ENCODE data around the gene CD46.

Gene CD46

DNA sequence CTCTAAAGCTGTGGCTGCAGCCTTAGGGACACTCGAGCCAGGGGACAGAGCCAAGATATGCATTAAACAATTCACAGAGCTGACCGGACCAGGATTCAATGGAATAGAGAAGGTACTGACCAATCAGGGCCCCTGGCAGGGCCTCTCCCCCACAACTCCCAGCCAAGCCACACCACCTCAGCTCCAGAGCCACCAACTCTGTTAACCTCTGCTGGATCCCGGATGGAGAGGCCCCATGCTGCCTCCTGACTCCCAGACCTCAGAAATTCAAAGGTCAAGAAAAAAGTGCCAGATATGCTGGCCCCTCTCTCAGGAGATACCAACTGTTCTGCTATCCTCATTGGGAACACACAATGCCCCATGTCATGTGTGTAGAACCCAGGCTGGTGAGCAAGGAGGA is 62.1 kb downstream of the CD46 start:
- ATAC-seq (replicated peaks; ENCODE audit: extremely low read depth, poor library complexity, severe bottlenecking) (no peak), DNase-seq (ENCODE audit: low spot score in 2 of 2) (no peak)
- Mint-ChIP-seq H3K27me3 (no peaks in the 10 kb centered on the region), H3K4me3 (no peak overlapping the region), H3K9me3 (no peaks in the 10 kb centered on the region), H3K36me3 (ENCODE audit: insufficient read depth) (peaks cover 54% of the 10 kb centered on the region), H3K27ac (ENCODE audit: low read depth) (peak overlapping the region; percentile 64), H3K4me1 (peaks cover 65% of the 10 kb centered on the region)

GRCh38 chr1:207814469-207814868 is 62.6 kb downstream of the CD46 start:
- Mint-ChIP-seq H3K36me3 (ENCODE audit: insufficient read depth) (peaks cover 52% of the 10 kb centered on the region), H3K4me3 (no peak overlapping the region), H3K27me3 (no peaks in the 10 kb centered on the region), H3K27ac (ENCODE audit: low read depth) (peak overlapping the region; percentile 29), H3K9me3 (no peaks in the 10 kb centered on the region), H3K4me1 (peaks cover 61% of the 10 kb centered on the region)
- ATAC-seq (replicated peaks; ENCODE audit: extremely low read depth, poor library complexity, severe bottlenecking) (no peak), DNase-seq (ENCODE audit: low spot score in 2 of 2) (no peak)

GRCh38 chr1:207815466-207815865 is 63.6 kb downstream of the CD46 start:
- peaks cover 48% of the 10 kb centered on the region for H3K36me3 Mint-ChIP-seq (ENCODE audit: insufficient read depth)
- no peak for ATAC-seq (replicated peaks; ENCODE audit: extremely low read depth, poor library complexity, severe bottlenecking)
- no peak overlapping the region for H3K4me3 Mint-ChIP-seq
- peak overlapping the region; percentile 58 for H3K27ac Mint-ChIP-seq (ENCODE audit: low read depth)
- no peaks in the 10 kb centered on the region for H3K9me3 Mint-ChIP-seq
- H3K27me3 Mint-ChIP-seq, result no peaks in the 10 kb centered on the region
- H3K4me1 Mint-ChIP-seq, result peaks cover 65% of the 10 kb centered on the region
- DNase-seq (ENCODE audit: low spot score in 2 of 2), result no peak

GRCh38 chr1:207815913-207816291 is 64.0 kb downstream of the CD46 start:
- Mint-ChIP-seq H3K4me1 (peaks cover 69% of the 10 kb centered on the region), H3K36me3 (ENCODE audit: insufficient read depth) (peaks cover 45% of the 10 kb centered on the region), H3K4me3 (no peak overlapping the region), H3K27me3 (no peaks in the 10 kb centered on the region), H3K9me3 (no peaks in the 10 kb centered on the region), H3K27ac (ENCODE audit: low read depth) (peak overlapping the region; percentile 58)
- ATAC-seq (replicated peaks; ENCODE audit: extremely low read depth, poor library complexity, severe bottlenecking) (no peak), DNase-seq (ENCODE audit: low spot score in 2 of 2) (no peak)

- ATAC-seq (replicated peaks; ENCODE audit: extremely low read depth, poor library complexity, severe bottlenecking) (no peak), DNase-seq (ENCODE audit: low spot score in 2 of 2) (no peak)
- peaks cover 70% of the 10 kb centered on the region for H3K4me1 Mint-ChIP-seq
- no peaks in the 10 kb centered on the region for H3K9me3 Mint-ChIP-seq
- peaks cover 40% of the 10 kb centered on the region for H3K36me3 Mint-ChIP-seq (ENCODE audit: insufficient read depth)
- no peak overlapping the region for H3K4me3 Mint-ChIP-seq
- peak overlapping the region; percentile 68 for H3K27ac Mint-ChIP-seq (ENCODE audit: low read depth)
- no peaks in the 10 kb centered on the region for H3K27me3 Mint-ChIP-seq
These were observed 65.3 kb downstream of the CD46 start for GRCh38 chr1:207817166-207817565.

DNA sequence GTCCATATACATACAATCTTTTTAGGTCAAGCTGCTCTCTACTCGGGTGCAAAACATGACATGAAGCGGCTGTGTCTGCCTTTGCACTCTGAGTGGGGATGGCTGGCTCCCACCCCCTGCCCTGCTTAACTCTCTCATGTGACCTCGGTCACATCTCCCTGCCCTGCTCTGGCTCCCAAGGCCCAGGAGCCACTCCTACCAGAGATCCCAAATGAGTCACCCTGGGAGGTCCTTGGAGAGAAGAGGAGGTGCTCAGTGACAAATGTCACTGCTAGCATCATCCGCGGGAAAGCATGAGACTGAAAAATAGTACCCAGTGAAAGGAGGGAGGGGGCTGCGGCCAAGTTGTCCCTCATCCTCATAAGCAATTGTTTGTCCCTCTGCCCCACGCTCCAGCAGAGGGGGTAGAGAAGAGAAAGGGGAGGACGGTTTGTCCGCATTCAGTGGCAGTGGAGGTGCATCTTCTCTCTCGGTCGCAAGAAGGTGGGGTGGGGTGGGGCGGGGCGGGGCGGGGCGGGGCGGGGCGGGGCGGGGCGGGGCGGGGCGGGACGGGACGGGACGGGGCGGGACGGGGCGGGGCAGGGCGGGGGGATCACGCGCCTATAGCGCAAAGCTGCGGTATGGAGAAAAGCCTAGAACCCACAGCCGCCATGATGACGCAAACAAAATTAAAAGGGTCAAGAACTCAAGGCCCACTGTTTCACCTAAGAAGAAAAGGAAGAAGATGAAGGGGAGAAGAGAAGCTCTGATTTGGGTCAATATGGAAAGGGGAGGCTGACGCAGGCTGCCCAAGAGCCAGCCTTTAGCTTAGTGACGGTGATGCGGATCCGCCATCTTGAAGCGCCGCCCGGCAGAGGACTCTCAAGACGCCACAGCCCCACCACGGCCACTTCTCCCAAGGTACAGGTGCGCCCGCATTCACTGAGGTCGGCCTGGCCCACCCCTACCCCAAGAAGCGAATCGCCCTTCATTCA is 66.2 kb downstream of the CD46 start:
- Mint-ChIP-seq H3K9me3 (no peaks in the 10 kb centered on the region), H3K4me3 (no peak overlapping the region), H3K4me1 (peaks cover 76% of the 10 kb centered on the region), H3K27me3 (no peaks in the 10 kb centered on the region), H3K27ac (ENCODE audit: low read depth) (peak overlapping the region; percentile 68), H3K36me3 (ENCODE audit: insufficient read depth) (peaks cover 41% of the 10 kb centered on the region)
- ATAC-seq (replicated peaks; ENCODE audit: extremely low read depth, poor library complexity, severe bottlenecking) (no peak), DNase-seq (ENCODE audit: low spot score in 2 of 2) (no peak)

DNA sequence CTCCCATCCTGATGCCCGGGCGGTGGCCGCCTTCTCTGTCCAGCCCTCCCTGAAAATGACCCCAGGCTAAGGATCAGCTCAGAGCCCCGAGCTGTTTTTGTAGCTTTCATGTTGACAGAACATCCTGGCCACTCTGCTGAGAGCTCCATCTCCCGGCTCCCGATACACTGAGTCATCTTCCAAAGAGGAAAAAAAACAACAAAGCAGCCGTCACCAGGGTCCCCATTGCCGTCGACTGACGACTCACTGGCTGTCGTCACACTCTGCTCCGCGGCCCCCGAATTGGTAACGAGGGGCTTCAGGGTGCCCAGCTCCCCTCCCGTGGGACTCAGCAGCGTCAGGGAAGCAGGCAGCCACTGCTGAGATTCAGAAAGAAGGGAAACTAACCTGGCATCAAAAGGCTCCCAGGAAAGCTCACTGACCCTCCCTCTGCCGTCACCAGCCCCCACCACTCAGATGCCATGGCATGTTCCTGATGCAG is 67.2 kb downstream of the CD46 start:
- H3K4me1 Mint-ChIP-seq, result peaks cover 77% of the 10 kb centered on the region
- peaks cover 6% of the 10 kb centered on the region for H3K27me3 Mint-ChIP-seq
- no peak overlapping the region for H3K27ac Mint-ChIP-seq (ENCODE audit: low read depth)
- no peak for DNase-seq (ENCODE audit: low spot score in 2 of 2)
- ATAC-seq (replicated peaks; ENCODE audit: extremely low read depth, poor library complexity, severe bottlenecking), result no peak
- peaks cover 44% of the 10 kb centered on the region for H3K36me3 Mint-ChIP-seq (ENCODE audit: insufficient read depth)
- peaks cover 4% of the 10 kb centered on the region for H3K9me3 Mint-ChIP-seq
- no peak overlapping the region for H3K4me3 Mint-ChIP-seq

DNA sequence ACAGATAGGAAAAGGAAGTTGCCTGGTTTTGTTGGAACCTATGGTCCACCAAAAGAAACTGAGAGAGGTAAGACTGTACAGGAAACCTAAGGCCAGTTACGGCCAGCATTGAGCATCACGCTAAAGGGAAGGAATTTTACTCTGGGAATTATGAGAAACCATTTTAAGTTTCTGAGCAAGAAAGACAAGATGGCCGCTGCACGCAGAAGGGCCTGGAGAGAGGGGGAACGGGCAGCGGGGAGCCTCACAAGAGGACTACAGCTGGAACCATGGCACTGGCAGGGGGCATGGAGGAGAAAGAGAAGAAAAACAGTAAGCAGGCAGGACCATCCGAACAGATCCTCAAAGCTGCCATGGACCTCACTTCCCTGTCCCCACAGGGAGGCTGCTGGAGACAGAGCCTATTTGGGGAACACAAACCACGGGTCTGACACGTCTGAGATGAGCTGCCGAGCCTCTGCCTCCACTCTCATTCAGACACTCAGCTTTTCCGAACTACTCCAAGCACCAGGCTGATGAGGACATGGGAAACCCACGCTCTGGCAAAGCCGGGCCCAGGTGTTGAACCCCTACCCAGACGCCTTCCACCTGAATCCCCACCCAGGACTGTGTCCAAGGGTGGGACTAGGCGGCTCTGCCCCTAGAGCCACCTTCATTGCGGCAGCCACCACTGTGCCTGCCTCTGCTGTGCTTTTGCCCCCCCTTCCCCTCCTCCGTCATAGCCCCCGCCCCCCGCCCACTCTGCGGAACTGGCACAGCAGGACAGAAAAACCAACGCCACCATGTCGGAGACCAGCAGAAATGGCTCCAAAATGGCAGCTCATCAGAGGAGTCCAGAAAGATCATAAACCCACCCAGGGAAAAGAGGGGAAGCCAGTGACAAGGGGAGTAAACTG is 69.0 kb downstream of the CD46 start:
- Mint-ChIP-seq H3K36me3 (ENCODE audit: insufficient read depth) (peaks cover 38% of the 10 kb centered on the region), H3K9me3 (peaks cover 6% of the 10 kb centered on the region), H3K27ac (ENCODE audit: low read depth) (peak overlapping the region; percentile 29), H3K27me3 (peaks cover 10% of the 10 kb centered on the region), H3K4me1 (peaks cover 77% of the 10 kb centered on the region), H3K4me3 (peak overlapping the region; percentile 19)
- DNase-seq (ENCODE audit: low spot score in 2 of 2) (no peak), ATAC-seq (replicated peaks; ENCODE audit: extremely low read depth, poor library complexity, severe bottlenecking) (no peak)

- peaks cover 77% of the 10 kb centered on the region for H3K4me1 Mint-ChIP-seq
- H3K9me3 Mint-ChIP-seq, result peaks cover 6% of the 10 kb centered on the region
- H3K27me3 Mint-ChIP-seq, result peaks cover 10% of the 10 kb centered on the region
- peaks cover 31% of the 10 kb centered on the region for H3K36me3 Mint-ChIP-seq (ENCODE audit: insufficient read depth)
- no peak for ATAC-seq (replicated peaks; ENCODE audit: extremely low read depth, poor library complexity, severe bottlenecking)
- peak overlapping the region; percentile 84 for H3K4me3 Mint-ChIP-seq
- peak overlapping the region; percentile 99 for H3K27ac Mint-ChIP-seq (ENCODE audit: low read depth)
- no peak for DNase-seq (ENCODE audit: low spot score in 2 of 2)
These were observed 69.7 kb downstream of the CD46 start for GRCh38 chr1:207821464-207822045.

GRCh38 chr1:207822124-207822601 is 70.3 kb downstream of the CD46 start:
- DNase-seq (ENCODE audit: low spot score in 2 of 2), result no peak
- peaks cover 10% of the 10 kb centered on the region for H3K27me3 Mint-ChIP-seq
- H3K9me3 Mint-ChIP-seq, result peaks cover 6% of the 10 kb centered on the region
- peaks cover 73% of the 10 kb centered on the region for H3K4me1 Mint-ChIP-seq
- H3K27ac Mint-ChIP-seq (ENCODE audit: low read depth), result peak overlapping the region; percentile 99
- H3K4me3 Mint-ChIP-seq, result peak overlapping the region; percentile 84
- H3K36me3 Mint-ChIP-seq (ENCODE audit: insufficient read depth), result peaks cover 35% of the 10 kb centered on the region
- no peak for ATAC-seq (replicated peaks; ENCODE audit: extremely low read depth, poor library complexity, severe bottlenecking)

- peak overlapping the region; percentile 84 for H3K4me3 Mint-ChIP-seq
- peaks cover 10% of the 10 kb centered on the region for H3K27me3 Mint-ChIP-seq
- peaks cover 66% of the 10 kb centered on the region for H3K4me1 Mint-ChIP-seq
- DNase-seq (ENCODE audit: low spot score in 2 of 2) (peak; percentile 33 to 51), ATAC-seq (replicated peaks; ENCODE audit: extremely low read depth, poor library complexity, severe bottlenecking) (no peak)
- H3K36me3 Mint-ChIP-seq (ENCODE audit: insufficient read depth), result peaks cover 34% of the 10 kb centered on the region
- H3K9me3 Mint-ChIP-seq, result peaks cover 6% of the 10 kb centered on the region
- peak overlapping the region; percentile 99 for H3K27ac Mint-ChIP-seq (ENCODE audit: low read depth)
These were observed 71.0 kb downstream of the CD46 start for GRCh38 chr1:207822602-207823451.
